ENCODE data around the gene ADAMTSL1.

- TF ChIP-seq CTCF (IDR thresholded peaks at IDR 0.05) (no peak), POLR2A (IDR thresholded peaks at IDR 0.05) (no peak), EP300 (IDR thresholded peaks at IDR 0.05) (no peak)
Observed at GRCh38 chr9:18942801-18943200, 468.8 kb downstream of the ADAMTSL1 start.
